ENCODE measurements around the gene RAB4A.

GRCh38 chr1:229341774-229342655, 71.1 kb downstream of the RAB4A start:
- TF ChIP-seq TAF1 (IDR thresholded peaks at IDR 0.05; ENCODE audit: low read depth): no peak
- TF ChIP-seq CTCF (IDR thresholded peaks at IDR 0.05; ENCODE audit: poor library complexity, severe bottlenecking): no peak
- no peak for TF ChIP-seq EZH2 (IDR thresholded peaks at IDR 0.05; ENCODE audit: borderline replicate concordance, insufficient read depth, low read length, poor library complexity, severe bottlenecking)
- TF ChIP-seq EP300 (conservative IDR thresholded peaks at IDR 0.05; ENCODE audit: poor library complexity, severe bottlenecking): peak; percentile 26
- TF ChIP-seq REST (IDR thresholded peaks at IDR 0.05; ENCODE audit: borderline replicate concordance): peak; percentile 33

Data from neural cell (in vitro differentiated cells).